Measurements from ENCODE around the gene SCYGR6.

SCYGR6 gene

GRCh38 chr2:227713291-227713690 lies 11.3 kb downstream of the SCYGR6 start:
- DNase-seq (ENCODE audit: low spot score), result no peak

- no peak for DNase-seq (ENCODE audit: low spot score)
These were observed 13.6 kb downstream of the SCYGR6 start for GRCh38 chr2:227710986-227711385.

GRCh38 chr2:227707390-227707789 lies 17.2 kb downstream of the SCYGR6 start:
- DNase-seq (ENCODE audit: low spot score), result no peak

- no peak for DNase-seq (ENCODE audit: low spot score)
These were observed 17.7 kb downstream of the SCYGR6 start for GRCh38 chr2:227706859-227707258.

GRCh38 chr2:227703961-227704360 lies 20.6 kb downstream of the SCYGR6 start:
- DNase-seq (ENCODE audit: low spot score), result no peak

GRCh38 chr2:227703280-227703732 lies 21.3 kb downstream of the SCYGR6 start:
- DNase-seq (ENCODE audit: low spot score), result no peak

GRCh38 chr2:227701556-227701955 lies 23.0 kb downstream of the SCYGR6 start:
- DNase-seq (ENCODE audit: low spot score), result no peak

GRCh38 chr2:227696990-227697679 lies 27.4 kb downstream of the SCYGR6 start:
- no peak for DNase-seq (ENCODE audit: low spot score)

- DNase-seq (ENCODE audit: low spot score), result no peak
These were observed 37.4 kb downstream of the SCYGR6 start for GRCh38 chr2:227687189-227687588.

- DNase-seq (ENCODE audit: low spot score), result no peak
These were observed 40.3 kb downstream of the SCYGR6 start for GRCh38 chr2:227684258-227684657.

- no peak for DNase-seq (ENCODE audit: low spot score)
These were observed 46.6 kb downstream of the SCYGR6 start for GRCh38 chr2:227677928-227678327.

GRCh38 chr2:227674485-227674884 lies 50.1 kb downstream of the SCYGR6 start:
- no peak for DNase-seq (ENCODE audit: low spot score)

Measured in hematopoietic multipotent progenitor cell treated with erythropoietin and hydrocortisone succinate and interleukin-3 and kit ligand, for 17 days (in vitro differentiated cells).